Hippocampal formation (tissue), 2 donors: Measurements from ENCODE around the gene OR51E1.

Source experiments
- DNase-seq, 2 donors: peaks; one replicate each; lab custom pipeline; 2025; lab: John Stamatoyannopoulos, UW

OR51E1 gene

GRCh38 chr11:4654635-4655369, 11.0 kb downstream of the OR51E1 start:
- DNase-seq, result no peak

GRCh38 chr11:4658629-4659445, 15.1 kb downstream of the OR51E1 start:
- no peak for DNase-seq

- no peak for DNase-seq
Measured at GRCh38 chr11:4662876-4663275, 19.1 kb downstream of the OR51E1 start.

- no peak for DNase-seq
Measured at GRCh38 chr11:4664183-4664582, 20.4 kb downstream of the OR51E1 start.

GRCh38 chr11:4664786-4665185, 21.0 kb downstream of the OR51E1 start:
- no peak for DNase-seq

- no peak for DNase-seq
Measured at GRCh38 chr11:4665424-4665823, 21.6 kb downstream of the OR51E1 start.

GRCh38 chr11:4671741-4672140, 28.0 kb downstream of the OR51E1 start:
- no peak for DNase-seq

GRCh38 chr11:4672470-4672869, 28.7 kb downstream of the OR51E1 start:
- no peak for DNase-seq

- DNase-seq, result no peak
Measured at GRCh38 chr11:4673781-4674180, 30.0 kb downstream of the OR51E1 start.

- DNase-seq, result no peak
Measured at GRCh38 chr11:4677948-4678347, 34.2 kb downstream of the OR51E1 start.

GRCh38 chr11:4680341-4680740, 36.6 kb downstream of the OR51E1 start:
- no peak for DNase-seq

- DNase-seq, result no peak
Measured at GRCh38 chr11:4682623-4683419, 39.0 kb downstream of the OR51E1 start.

GRCh38 chr11:4684631-4685285, 41.0 kb downstream of the OR51E1 start:
- no peak for DNase-seq

- no peak for DNase-seq
Measured at GRCh38 chr11:4695442-4695841, 51.7 kb downstream of the OR51E1 start.

- no peak for DNase-seq
Measured at GRCh38 chr11:4697585-4697984, 53.8 kb downstream of the OR51E1 start, which contains the start of gene OR51E2. Gene OR51E2, minus strand, starts transcription at chr11:4697853. Its CDS starts 15,142 bp downstream, at chr11:4682711.

- no peak for DNase-seq
Measured at GRCh38 chr11:4699697-4700435, 56.1 kb downstream of the OR51E1 start.

- no peak for DNase-seq
Measured at GRCh38 chr11:4700436-4700820, 56.6 kb downstream of the OR51E1 start.

- no peak for DNase-seq
Measured at GRCh38 chr11:4704054-4704789, 60.4 kb downstream of the OR51E1 start, which contains the start of gene MMP26. Gene MMP26, plus strand, starts transcription at chr11:4704784.

GRCh38 chr11:4704790-4705334, 61.1 kb downstream of the OR51E1 start:
- DNase-seq, result no peak
